Neural crest cell (in vitro differentiated cells): ENCODE data around the gene FBXO7. TPM values are rescaled to one million over a fixed set of nuclear protein-coding genes. Genes with fewer than 3 reads are reported as not detected.

Source experiments
- DNase-seq: peaks from one replicate; pipeline ENCODE4 v3.0.0; 2021; ENCODE audit warnings: low read depth, mixed read lengths, low spot score
- H3K27ac Mint-ChIP-seq: one replicate; pipeline ENCODE4 v1.8.0; 2021; ENCODE audit warnings: mild to moderate bottlenecking, mixed read lengths; ENCODE audit not compliant: unreplicated experiment
- H3K27me3 Mint-ChIP-seq: 2 replicates; pipeline ENCODE4 v1.8.0; 2021; ENCODE audit warnings: low read depth, mild to moderate bottlenecking, mixed read lengths
- H3K36me3 Mint-ChIP-seq: 2 replicates; pipeline ENCODE4 v1.8.0; 2021; ENCODE audit warnings: low read depth, mild to moderate bottlenecking, mixed read lengths
- H3K4me1 Mint-ChIP-seq: 2 replicates; pipeline ENCODE4 v1.8.0; 2021; ENCODE audit warnings: mixed read lengths
- H3K4me3 Mint-ChIP-seq: one replicate; pipeline ENCODE4 v1.8.0; 2021; ENCODE audit warnings: mild to moderate bottlenecking, mixed read lengths
- H3K9me3 Mint-ChIP-seq: 2 replicates; pipeline ENCODE4 v1.8.0; 2021; ENCODE audit warnings: mixed read lengths
- CTCF ChIP-seq: fragments of 200-600 bp; sonication (generic); conservative IDR thresholded peaks from 2 replicates; pipeline ENCODE4 v1.5.0; 2021; ENCODE audit warnings: antibody characterized with exemption, mild to moderate bottlenecking
- total RNA-seq: library from RNA; stranded (reverse); gene quantifications from 2 replicates; pipeline ENCODE4 v1.2.1, GENCODE V29; 2021

Gene FBXO7
- total RNA-seq, 1 donor from 2014 or later, result 82.8 TPM

GRCh38 chr22:32535531-32536190, 61.0 kb downstream of the FBXO7 start:
- TF ChIP-seq CTCF, result no peak
- DNase-seq, result no peak
- Mint-ChIP-seq H3K9me3 (no peaks in the 10 kb centered on the region), H3K4me1 (peaks cover 40% of the 10 kb centered on the region), H3K27me3 (peaks cover 7% of the 10 kb centered on the region), H3K36me3 (peaks cover 2% of the 10 kb centered on the region), H3K4me3 (no peak overlapping the region), H3K27ac (no peak overlapping the region)

DNA sequence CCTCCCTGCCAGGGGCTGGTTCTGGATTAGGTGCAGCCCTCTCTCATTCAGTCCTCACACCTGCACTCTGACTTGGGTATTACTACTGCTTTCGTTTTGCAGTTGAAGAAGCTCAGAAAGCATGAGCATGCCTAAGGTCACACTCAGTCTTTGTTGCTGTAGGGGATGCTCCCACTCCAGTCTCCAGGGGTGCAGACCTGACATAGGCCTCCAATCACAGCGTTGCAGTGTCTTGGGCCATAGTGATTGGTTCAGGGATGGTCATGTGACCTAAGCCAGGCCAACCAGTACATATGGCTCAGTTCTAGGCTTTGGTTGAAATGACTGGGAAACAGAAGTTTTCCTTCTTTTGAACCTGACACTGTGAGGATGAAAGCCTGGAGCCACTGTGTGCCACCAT, 61.7 kb downstream of the FBXO7 start:
- no peak overlapping the region for H3K27ac Mint-ChIP-seq
- H3K4me3 Mint-ChIP-seq, result no peak overlapping the region
- peaks cover 37% of the 10 kb centered on the region for H3K4me1 Mint-ChIP-seq
- peaks cover 5% of the 10 kb centered on the region for H3K27me3 Mint-ChIP-seq
- H3K9me3 Mint-ChIP-seq, result no peaks in the 10 kb centered on the region
- TF ChIP-seq CTCF, result no peak
- no peak for DNase-seq
- H3K36me3 Mint-ChIP-seq, result peaks cover 2% of the 10 kb centered on the region

DNA sequence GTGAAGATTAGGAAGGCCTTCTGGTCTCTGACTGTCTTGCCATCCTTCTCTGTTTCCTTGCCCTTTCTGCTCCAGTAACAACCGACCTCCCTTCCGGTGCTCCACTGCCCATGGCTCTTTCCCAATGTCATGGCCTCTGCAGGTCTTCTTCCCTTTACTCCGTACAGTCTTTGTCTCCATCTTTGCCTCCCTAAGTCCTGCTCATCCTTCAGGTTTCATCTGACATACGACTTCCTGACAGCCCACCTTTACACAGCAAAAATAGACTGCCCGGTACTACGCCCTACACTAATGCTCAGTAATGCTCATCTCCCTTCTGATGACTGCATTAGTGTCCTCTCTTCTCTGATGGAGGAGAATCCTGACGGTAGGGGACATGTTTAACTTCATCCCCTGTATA, 63.9 kb downstream of the FBXO7 start:
- peaks cover 2% of the 10 kb centered on the region for H3K36me3 Mint-ChIP-seq
- TF ChIP-seq CTCF, result no peak
- peaks cover 26% of the 10 kb centered on the region for H3K4me1 Mint-ChIP-seq
- H3K9me3 Mint-ChIP-seq, result no peaks in the 10 kb centered on the region
- H3K27me3 Mint-ChIP-seq, result peaks cover 5% of the 10 kb centered on the region
- H3K27ac Mint-ChIP-seq, result no peak overlapping the region
- DNase-seq, result no peak
- no peak overlapping the region for H3K4me3 Mint-ChIP-seq

DNA sequence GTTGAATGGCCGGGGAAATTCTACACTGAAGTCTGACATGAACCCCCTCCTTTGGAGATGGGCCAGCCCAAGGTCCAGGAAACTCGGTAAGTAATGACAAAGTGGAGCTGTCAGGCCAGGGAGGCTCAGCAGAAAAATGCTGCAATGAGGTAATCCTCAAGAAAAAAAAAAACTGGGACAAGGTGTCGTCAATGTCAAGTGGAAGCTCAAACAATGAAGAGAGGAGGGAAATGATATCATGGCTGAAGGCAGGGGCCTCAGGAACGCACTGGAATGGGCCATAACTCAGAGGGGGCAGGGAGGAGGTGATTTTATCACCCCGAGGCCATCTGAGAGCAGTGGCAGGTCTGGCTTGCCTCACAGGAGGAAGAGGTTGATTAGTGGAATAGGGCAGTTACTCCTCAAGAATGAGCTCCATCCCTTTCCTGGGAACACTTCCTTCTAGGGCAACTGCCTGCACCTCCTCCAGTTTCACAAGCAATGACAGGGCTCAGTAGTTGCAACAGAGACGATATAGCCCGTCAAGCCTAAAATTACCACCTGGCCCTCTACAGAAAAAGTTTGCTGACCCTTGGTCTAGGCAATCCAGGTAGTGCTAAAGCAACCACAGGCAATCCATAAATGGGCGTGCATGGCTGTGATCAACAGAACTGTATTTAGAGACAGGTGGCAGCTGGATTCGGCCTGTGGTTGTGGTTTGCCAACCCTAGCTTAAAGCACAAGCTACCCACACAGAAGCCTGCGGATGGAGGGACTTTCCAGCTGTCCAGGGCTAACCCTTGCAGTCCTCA, 65.2 kb downstream of the FBXO7 start:
- H3K4me3 Mint-ChIP-seq, result no peak overlapping the region
- no peak for TF ChIP-seq CTCF
- H3K4me1 Mint-ChIP-seq, result peaks cover 14% of the 10 kb centered on the region
- peak overlapping the region; percentile 65 for H3K27ac Mint-ChIP-seq
- no peaks in the 10 kb centered on the region for H3K9me3 Mint-ChIP-seq
- peaks cover 2% of the 10 kb centered on the region for H3K36me3 Mint-ChIP-seq
- DNase-seq, result no peak
- peaks cover under 1% of the 10 kb centered on the region for H3K27me3 Mint-ChIP-seq

GRCh38 chr22:32541481-32541880, 66.9 kb downstream of the FBXO7 start:
- no peaks in the 10 kb centered on the region for H3K9me3 Mint-ChIP-seq
- H3K27ac Mint-ChIP-seq, result peak overlapping the region; percentile 7
- peaks cover 8% of the 10 kb centered on the region for H3K4me1 Mint-ChIP-seq
- H3K4me3 Mint-ChIP-seq, result no peak overlapping the region
- no peak for DNase-seq
- TF ChIP-seq CTCF, result no peak
- H3K36me3 Mint-ChIP-seq, result peaks cover 2% of the 10 kb centered on the region
- peaks cover under 1% of the 10 kb centered on the region for H3K27me3 Mint-ChIP-seq
